Measurements from ENCODE around the gene SPANXN4.

DNA sequence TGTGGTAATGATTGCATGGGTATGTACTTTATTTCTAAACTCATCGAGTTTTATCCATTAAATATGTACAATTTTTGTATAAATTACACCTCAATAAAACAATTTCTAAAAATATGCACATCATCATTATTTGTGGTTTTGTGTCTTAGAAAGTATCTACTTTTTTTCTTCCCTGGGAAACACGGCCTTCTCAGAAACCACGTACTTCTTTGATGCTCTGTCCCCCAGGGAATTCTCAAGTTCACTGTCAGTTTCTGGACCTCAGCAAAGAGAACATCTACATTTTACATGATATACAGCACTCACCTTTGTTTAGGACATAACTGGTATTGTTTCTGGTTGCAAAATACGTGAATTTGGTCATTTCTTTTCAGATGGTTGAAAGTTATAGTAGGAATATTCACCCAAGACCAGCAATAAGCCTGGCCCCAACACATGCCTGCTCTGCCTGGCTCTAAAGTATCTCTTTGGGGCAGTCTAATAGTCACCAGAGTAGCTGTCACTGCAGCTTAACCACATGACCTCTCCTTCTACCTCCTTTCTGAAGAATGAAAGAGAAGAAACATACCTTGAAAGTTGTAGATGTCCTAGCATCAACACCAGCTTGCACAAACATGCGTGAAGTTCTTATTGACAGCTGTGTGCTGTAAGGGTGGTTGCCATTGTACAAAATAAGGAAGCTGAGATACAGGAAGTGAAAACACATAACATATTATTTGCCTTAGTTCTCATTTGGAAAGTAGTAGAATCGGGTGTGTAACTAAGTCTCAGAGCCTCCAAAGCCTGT lies 48.4 kb upstream of the SPANXN4 start:
- no peak for TF ChIP-seq CTCF (IDR thresholded peaks at IDR 0.05 in 2 of 3, conservative IDR thresholded peaks at IDR 0.05 in 1 of 3; ENCODE audit: borderline replicate concordance in 1 of 3, insufficient read depth in 1 of 3, low read depth in 2 of 3, low read length in 2 of 3)
- no peak for TF ChIP-seq POLR2AphosphoS5 (IDR thresholded peaks at IDR 0.05; ENCODE audit: low read depth, low read length)
- TF ChIP-seq POLR2A (IDR thresholded peaks at IDR 0.05; ENCODE audit: borderline replicate concordance, extremely low read depth, insufficient read depth, insufficient read length): no peak
